ENCODE data around the gene VEZF1.

The VEZF1 gene

DNA sequence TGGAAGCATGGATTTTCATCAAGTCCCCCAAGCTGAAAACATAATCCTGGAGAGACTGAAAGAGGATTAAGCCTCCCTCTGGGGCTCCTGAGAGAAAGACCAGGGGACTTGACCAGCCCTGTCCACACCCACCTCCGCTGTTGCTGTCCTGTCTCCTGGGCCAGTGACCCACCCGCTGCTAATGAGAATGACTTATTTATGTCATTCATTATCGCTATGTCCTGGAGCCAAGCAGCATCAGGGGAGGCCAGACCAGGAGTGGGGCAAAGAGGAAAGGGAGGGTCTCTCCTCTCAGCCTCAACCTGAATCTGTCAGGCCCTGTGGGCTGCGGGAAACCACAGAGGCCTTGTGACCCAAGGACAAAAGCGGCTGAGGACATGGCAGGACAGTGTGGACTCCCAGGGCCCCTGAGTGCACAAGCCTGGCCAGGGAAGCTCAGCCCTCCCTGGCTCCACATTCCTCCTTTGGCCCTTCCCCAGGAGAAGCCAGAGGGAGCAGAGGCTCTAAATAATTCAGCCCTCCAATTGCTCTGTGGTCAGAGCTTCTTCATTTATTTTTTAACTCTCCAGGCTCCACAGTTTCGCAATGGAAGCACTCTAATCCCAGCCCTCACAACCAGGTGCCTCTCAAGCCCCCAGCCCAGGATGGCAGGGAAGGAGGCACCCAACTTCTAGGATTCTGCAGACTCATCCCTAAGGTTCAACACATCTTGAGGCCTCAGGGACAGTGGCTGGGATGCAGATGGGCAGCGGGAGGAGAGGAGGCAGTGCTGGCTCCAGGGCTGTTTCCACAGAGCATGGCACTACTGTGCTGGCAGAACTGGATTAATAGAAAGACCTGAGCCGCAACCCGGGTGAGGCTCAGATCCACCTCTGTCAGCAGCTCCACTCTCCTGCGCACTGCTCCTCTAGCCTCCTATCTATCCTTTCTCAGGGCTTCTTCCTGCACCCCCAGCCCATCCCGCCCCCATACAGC lies 51.9 kb downstream of the VEZF1 start:
- H3K79me2 ChIP-seq (ENCODE audit: insufficient read depth, low read depth): no peaks in the 10 kb centered on the region
- TF ChIP-seq, protein P1, sequence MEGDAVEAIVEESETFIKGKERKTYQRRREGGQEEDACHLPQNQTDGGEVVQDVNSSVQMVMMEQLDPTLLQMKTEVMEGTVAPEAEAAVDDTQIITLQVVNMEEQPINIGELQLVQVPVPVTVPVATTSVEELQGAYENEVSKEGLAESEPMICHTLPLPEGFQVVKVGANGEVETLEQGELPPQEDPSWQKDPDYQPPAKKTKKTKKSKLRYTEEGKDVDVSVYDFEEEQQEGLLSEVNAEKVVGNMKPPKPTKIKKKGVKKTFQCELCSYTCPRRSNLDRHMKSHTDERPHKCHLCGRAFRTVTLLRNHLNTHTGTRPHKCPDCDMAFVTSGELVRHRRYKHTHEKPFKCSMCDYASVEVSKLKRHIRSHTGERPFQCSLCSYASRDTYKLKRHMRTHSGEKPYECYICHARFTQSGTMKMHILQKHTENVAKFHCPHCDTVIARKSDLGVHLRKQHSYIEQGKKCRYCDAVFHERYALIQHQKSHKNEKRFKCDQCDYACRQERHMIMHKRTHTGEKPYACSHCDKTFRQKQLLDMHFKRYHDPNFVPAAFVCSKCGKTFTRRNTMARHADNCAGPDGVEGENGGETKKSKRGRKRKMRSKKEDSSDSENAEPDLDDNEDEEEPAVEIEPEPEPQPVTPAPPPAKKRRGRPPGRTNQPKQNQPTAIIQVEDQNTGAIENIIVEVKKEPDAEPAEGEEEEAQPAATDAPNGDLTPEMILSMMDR (conservative IDR thresholded peaks at IDR 0.05; ENCODE audit: low read depth, low read length): no peak
- no peak overlapping the region for H3K9ac ChIP-seq

DNA sequence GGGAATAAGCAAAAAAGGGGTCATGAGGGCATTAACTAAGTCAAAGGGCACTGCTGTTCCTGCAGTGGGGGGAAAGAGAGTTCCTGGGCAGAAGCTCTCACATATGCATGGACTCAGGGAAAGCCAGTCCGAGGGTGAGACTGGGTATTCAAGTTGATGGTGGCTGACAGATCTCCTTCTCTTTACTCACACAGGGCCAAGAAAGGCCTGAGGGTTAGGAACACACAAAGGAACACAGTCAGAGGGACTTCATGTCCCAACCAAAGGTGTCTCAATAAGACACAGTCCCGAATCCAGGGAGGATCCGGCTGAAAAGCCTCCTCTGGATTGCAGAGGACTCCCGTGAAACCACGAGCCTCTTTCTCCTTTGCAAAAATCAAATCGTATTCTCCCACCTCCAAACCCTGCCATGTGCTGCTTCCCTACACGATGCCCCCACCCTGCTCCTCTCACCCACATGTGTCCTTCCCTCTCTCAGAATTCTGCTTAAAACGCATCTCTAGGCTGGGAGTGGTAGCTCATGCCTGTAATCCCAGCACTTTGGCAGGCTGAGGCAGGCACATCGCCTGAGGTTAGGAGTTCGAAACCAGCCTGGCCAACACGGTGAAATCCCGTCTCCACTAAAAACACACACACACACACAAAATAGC lies 56.4 kb downstream of the VEZF1 start:
- Histone ChIP-seq H3K4me2 (no peak overlapping the region), H3K9ac (no peak overlapping the region), H3K4me3 (IDR thresholded peaks at IDR 0.05; ENCODE audit: insufficient read depth, low read depth, low read length) (no peak overlapping the region), H3K36me3 (ENCODE audit: insufficient read depth) (no peaks in the 10 kb centered on the region), H3K4me1 (ENCODE audit: low read depth, poor library complexity, severe bottlenecking) (no peaks in the 10 kb centered on the region), H3K27ac (no peak overlapping the region), H2AFZ (ENCODE audit: low read depth) (no peak overlapping the region), H3K27me3 (ENCODE audit: insufficient read depth, low read depth) (peaks cover 11% of the 10 kb centered on the region; the same call in 1 of the 2 replicates), H3K79me2 (ENCODE audit: insufficient read depth, low read depth) (no peaks in the 10 kb centered on the region), H4K20me1 (ENCODE audit: insufficient read depth) (no peaks in the 10 kb centered on the region)
- TF ChIP-seq, protein P1 (conservative IDR thresholded peaks at IDR 0.05; ENCODE audit: low read depth, low read length): no peak

More for the DNA sequence above, 51.9 kb downstream of the VEZF1 start:
- Histone ChIP-seq H4K20me1 (ENCODE audit: insufficient read depth) (no peaks in the 10 kb centered on the region), H3K4me1 (ENCODE audit: low read depth, poor library complexity, severe bottlenecking) (peaks cover 37% of the 10 kb centered on the region), H2AFZ (ENCODE audit: low read depth) (no peak overlapping the region), H3K4me2 (no peak overlapping the region), H3K36me3 (ENCODE audit: insufficient read depth) (no peaks in the 10 kb centered on the region), H3K4me3 (IDR thresholded peaks at IDR 0.05; ENCODE audit: insufficient read depth, low read depth, low read length) (no peak overlapping the region), H3K27ac (no peak overlapping the region), H3K27me3 (ENCODE audit: insufficient read depth, low read depth) (peaks cover 2% of the 10 kb centered on the region; the same call in 1 of the 2 replicates)

DNA sequence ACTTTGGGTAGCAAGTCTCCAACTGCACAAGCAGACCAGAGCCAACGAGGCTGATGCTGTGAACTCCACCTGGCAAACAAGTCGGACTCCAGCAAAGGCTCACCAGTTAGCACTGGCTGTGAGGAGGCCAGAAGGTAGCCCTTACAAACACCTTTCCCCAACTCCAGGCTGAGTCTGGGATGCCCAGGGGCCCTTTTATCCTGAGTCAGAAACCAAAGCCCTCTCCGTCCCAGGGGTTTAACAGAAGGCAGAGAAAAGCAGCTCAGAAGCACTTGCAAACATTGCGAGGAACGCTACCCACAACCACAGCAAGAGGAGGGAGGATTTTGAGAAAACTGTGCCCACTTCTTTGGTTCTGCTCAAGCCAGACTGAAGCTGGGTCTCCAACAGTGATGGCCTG lies 57.8 kb downstream of the VEZF1 start:
- Histone ChIP-seq H3K27me3 (ENCODE audit: insufficient read depth, low read depth) (peaks cover 11% of the 10 kb centered on the region; the same call in 1 of the 2 replicates), H2AFZ (ENCODE audit: low read depth) (no peak overlapping the region), H3K4me3 (IDR thresholded peaks at IDR 0.05; ENCODE audit: insufficient read depth, low read depth, low read length) (no peak overlapping the region), H3K79me2 (ENCODE audit: insufficient read depth, low read depth) (no peaks in the 10 kb centered on the region), H3K27ac (no peak overlapping the region), H3K9ac (no peak overlapping the region), H3K36me3 (ENCODE audit: insufficient read depth) (no peaks in the 10 kb centered on the region), H3K4me2 (no peak overlapping the region), H3K4me1 (ENCODE audit: low read depth, poor library complexity, severe bottlenecking) (no peaks in the 10 kb centered on the region), H4K20me1 (ENCODE audit: insufficient read depth) (no peaks in the 10 kb centered on the region)
- TF ChIP-seq, protein P1 (conservative IDR thresholded peaks at IDR 0.05; ENCODE audit: low read depth, low read length): no peak

GRCh38 chr17:57929386-57929785 lies 58.7 kb downstream of the VEZF1 start:
- TF ChIP-seq, protein P1 (conservative IDR thresholded peaks at IDR 0.05; ENCODE audit: low read depth, low read length): no peak
- Histone ChIP-seq H3K4me1 (ENCODE audit: low read depth, poor library complexity, severe bottlenecking) (no peaks in the 10 kb centered on the region), H3K4me3 (IDR thresholded peaks at IDR 0.05; ENCODE audit: insufficient read depth, low read depth, low read length) (no peak overlapping the region), H2AFZ (ENCODE audit: low read depth) (no peak overlapping the region), H3K79me2 (ENCODE audit: insufficient read depth, low read depth) (no peaks in the 10 kb centered on the region), H3K4me2 (no peak overlapping the region), H3K9ac (no peak overlapping the region), H3K27ac (no peak overlapping the region), H3K36me3 (ENCODE audit: insufficient read depth) (no peaks in the 10 kb centered on the region), H4K20me1 (ENCODE audit: insufficient read depth) (no peaks in the 10 kb centered on the region), H3K27me3 (ENCODE audit: insufficient read depth, low read depth) (peaks cover 11% of the 10 kb centered on the region; the same call in 1 of the 2 replicates)
